NCI-H748 (cell line): Measurements from ENCODE around the gene KCNN1.

Source experiments
- DNase-seq: peaks from one replicate; lab custom pipeline; 2025; ENCODE audit not compliant: unreplicated experiment; lab: John Stamatoyannopoulos, UW

KCNN1 gene

DNA sequence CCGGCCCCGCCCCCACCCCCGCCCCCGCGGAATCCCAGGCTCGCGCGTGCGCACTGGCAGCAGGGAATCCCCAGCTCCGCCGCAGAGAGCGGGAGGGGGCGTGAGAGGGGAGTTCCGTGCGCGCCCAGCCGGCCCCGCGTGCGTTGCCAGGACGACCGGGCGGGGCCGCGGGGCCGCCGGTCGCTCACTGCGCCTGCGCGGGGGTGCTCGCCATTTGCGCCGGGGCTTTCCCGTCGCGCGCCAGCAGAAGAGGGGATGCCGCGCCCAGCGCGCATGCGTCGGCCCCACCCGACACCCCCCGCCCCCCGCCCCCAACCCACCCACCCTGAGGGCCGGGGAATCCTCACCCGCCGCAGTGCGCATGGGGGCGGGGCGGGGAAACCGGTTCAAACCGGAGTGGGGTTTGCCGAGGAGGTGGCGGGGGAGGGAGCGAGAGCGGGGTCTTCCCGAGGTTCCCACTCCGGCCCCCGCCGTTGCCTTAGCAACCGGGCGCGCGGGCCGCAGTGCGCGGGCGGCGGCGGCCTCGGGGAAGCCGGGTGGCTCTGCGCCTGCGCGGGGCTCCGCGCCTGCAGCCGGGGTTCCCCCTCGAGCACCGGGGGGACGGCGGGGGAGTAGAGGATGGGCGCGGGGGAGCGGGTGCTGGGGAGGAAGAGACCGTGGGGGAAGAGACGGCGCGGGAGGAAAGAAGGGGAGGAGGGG lies 18.9 kb upstream of the KCNN1 start:
- DNase-seq: peak; percentile 97

DNA sequence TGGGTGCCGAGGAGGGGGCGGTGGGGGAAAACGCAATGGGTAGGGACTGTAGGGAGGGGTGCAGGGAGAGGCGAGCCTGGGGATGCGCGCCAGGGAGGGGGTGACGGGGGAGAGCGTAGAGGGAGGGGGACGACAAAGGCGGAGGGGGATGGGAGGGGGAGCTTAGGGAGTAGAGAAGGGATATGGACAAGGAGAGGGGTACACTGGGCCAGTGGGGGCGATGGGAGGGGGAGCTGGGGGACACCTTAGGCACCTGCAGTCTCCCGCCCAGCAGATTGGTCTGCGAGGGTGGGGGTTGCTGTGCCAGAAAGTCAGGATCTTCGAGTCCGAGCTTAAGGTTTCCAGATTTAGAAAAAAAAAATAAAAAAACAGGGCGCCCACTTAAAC lies 18.4 kb upstream of the KCNN1 start:
- DNase-seq: no peak

DNA sequence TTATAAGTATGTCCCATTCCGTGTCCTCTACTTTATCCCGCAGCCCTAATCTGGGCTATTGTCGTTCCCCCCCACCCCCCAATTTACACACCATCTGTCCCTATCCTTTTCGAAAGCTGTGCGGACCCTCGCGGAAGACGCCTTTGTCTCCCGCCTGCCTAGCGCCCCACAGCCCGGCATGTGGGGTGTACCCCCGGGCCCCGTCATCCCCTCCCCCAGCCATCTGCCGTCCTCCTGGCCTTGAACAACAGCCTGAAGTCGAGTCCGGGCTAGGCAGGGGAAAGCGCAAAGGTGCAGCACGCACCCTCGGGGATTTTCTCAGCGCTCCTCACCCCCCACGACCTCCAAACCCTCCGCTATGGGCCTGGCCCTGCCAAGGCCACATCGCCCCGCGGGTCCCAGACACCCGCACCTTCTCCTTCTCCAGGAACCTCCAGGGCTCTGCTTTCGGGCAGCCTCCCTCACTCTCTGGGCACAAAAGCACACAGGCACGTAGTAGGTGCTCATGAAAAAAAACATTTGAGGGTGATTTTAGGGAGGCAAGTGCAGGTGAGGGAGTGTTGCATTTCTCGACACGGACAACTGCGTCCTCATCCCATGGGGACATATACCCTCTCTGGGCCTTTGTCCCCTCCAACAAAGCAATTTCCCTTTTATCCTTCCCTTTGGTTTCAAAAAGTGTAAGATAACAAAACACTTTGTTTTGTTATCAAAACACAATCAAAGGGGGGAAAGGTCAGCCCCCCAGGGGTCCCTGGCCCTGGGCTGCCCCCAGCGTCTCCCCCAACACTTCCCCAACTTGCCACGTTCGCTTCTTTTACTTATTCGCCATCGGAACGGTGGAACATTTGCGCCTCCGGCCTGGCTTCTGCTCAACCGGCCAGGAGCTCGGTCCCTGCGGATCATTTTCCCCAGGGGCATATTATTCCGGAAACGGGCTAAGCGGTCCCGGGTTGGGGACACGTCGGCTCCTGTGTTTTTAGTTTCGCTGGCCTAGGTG lies 17.7 kb upstream of the KCNN1 start:
- DNase-seq: peak; percentile 19

DNA sequence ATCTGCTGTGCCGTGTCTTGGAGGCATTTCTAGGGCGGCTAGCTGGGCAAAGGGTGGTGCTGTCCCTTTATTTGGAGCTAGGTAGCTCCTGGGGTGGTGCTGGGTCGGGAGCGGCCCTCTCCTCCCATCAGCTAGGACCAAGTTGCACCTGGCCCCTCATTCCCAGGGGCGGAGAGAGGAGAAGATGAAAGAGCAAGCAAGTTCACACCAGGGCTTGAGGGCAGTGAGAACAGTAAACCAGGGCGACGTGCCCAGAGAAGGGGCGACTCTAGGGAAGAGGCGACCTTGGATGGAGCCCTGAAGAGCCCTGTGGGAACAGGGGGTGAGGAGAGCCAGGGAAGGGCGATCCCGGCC lies 17.0 kb upstream of the KCNN1 start:
- peak; percentile 14 for DNase-seq

DNA sequence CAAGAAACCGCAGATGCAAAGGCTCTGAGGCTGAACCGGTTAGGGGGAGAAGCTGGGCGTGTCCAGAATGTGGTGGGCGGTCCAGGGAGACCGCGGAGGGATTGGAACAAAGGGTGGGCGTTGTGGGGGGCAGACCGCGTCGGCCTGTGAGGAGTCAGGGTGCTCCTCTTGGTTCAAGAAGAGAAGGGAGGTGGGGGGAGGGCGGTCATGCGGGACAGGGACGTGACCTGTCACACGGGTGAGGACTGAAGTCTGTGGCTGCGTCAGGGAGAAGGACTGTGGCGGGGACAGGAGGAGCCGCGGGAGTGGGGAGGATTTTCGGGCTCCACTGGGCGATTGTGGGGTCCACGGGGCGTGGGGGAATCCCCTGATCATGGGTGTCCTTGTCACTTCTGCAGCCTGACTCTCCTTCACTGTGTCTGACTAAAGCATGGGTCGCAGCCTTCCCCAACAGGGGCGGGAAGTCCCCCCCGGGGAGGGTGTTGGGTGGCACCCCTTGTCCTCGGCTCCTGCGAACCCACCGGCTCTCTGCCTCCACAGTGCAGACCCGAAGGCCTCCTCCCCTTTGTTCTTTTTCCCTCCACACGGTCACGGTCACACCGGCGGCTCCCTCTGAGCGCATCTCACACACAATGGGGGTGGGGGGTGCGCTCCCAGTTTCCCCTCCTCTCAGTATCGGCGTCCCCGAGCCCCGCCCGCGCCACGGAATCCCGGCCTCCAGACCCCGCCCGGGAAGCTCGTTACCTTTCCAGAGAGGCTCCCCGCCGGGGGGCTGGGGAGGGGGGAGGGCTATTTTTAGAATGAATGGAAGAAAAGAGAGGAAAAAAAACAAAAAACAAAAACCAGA lies 16.4 kb upstream of the KCNN1 start:
- DNase-seq: peak; percentile 43

DNA sequence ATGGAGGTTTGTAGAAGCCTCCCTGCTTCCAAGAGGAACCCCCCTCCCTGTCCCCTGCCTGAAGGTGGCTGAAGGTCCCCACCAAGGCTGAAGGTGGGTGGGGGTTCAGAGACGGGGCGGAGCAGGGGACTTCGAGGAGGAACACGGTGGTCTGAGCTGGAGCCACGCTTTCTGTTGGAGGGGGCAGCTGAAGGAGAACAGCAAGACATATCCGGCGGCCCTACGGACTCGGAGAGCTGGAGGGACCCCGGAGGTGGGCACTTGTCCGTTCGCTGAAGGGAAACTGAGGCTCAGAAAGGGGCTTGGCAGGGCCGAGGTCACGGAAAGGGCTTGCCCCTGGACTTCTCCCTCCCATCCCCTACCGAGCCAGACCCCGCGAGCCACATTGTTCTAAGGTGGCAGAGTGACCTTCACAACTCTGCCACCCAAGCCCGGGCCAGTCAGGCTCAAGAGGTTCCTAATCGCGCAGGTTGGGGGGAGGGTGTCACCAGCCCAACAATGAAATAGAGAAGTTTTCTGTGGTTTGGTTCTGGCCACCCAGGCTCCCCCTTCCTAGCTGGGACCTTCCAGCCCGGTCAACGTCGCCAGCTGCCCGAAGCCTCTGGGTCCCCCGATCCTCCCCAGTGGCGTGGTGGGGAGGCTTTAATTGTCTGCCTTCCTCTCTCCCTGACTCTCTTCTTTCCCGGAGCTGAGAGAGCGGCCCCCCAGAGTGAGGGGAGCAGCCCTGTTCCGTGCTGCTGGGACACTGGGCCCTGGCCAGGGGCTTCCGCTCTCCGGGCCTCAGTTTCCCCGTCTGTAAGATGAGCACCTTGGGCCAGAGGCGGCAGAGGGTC lies 15.5 kb upstream of the KCNN1 start:
- no peak for DNase-seq

DNA sequence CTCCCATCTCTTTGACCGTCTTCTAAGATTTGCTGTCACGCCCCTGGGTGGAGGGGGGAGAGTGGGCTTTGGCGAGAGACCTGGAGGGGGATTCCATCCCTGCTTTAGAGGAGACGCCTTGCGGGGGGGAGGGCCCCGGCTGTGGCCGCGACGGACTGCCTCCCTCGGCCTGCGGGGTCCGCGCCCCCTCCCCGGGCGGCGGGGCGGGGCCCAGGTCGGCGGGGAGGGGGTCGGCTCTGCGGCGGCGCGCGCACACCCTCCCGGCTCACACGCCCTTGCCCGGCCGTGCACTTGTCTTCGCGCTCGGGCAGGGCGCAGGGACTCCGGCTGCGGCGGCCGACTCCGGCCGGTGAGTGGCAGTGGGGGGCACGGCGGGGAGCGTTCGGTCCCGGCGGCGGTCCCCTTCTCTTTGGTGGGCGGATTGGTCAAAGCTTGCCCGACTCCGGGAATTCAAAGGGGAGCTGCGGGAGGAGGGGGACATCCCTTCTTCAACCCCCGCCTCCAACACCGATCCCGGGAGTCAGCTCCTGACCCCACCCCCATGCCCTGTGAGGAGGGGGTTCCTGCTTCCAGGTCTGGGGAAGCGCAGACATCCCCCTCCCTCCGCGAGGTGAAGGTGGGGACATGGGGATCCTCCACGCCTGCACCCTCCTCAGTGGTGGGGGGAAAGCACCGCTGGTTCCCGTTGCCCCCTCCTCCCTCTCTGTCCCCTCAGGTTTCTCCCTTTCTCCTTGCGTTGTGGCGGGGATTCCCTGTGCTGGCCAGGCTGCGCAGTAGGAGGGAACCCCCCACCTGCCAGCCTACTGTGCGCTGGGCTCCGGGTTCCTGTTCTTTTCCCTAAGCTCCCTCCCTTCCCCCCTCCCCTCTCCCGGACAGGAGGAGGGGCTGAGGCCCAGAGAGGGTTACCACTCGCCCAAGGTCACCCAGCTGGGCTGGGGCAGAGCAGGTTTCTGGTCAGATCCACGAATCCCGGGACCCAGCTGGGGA lies 14.6 kb upstream of the KCNN1 start:
- peak; percentile 30 for DNase-seq

DNA sequence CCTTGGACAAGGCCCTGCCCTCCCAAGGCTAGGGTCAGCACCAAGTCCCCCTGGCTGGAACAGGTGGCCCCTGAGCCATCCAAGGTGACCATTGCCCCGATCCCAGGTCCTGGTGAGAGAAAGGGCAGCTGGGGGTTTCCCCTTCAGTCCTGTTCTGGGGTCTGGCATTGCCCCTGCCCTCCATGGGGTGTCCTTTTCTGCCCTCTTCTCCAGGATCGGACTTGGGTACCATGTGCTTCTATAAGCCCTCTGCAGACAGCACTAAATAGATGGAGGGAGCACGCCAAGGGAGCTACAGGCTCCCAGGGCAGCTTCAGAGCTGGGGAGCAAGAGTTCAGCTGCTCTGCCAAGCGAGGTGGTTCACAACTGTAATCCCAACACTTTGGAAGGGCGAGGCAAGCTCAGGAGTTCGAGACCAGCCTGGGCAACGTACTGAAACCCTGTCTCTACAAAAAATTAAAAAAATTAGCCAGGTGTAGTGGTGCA lies 13.5 kb upstream of the KCNN1 start:
- no peak for DNase-seq

DNA sequence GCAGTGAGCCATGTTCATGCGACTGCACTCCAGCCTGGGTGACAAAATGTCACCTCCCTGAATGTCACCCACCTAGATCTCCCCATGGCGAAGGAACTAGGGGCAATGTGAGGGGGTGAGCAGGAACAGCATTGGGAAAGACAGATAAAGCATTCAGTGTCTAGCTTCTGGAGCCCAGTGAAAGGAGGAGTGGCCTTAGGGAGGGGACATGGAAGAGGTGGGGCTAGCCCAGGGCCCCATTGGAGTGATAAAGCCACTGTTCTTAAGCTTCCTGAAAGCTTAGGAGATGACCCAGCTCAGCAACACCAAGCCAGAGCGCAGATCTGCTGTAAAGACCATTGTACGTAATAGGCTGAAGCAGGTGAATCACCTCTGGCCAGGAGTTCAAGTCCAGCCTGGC lies 13.0 kb upstream of the KCNN1 start:
- no peak for DNase-seq

DNA sequence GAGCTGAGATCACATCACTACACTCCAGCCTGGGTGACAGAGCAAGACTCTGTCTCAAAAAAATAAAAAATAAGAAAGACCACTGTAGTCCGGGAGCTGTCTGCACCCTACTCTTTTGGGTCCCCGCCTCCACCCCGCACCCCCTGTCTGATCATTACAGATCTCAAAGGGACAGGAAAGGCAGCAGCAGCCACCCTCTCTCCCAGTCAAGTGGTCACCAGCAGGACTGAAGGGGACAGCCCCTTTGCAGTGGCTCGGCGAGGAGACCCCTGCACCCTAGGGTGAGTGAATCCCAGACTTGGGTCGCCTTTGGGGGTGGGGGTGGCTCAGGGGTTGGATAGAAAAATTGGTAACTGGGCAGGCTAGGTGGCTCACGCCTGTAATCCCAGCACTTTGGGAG lies 12.5 kb upstream of the KCNN1 start:
- no peak for DNase-seq

DNA sequence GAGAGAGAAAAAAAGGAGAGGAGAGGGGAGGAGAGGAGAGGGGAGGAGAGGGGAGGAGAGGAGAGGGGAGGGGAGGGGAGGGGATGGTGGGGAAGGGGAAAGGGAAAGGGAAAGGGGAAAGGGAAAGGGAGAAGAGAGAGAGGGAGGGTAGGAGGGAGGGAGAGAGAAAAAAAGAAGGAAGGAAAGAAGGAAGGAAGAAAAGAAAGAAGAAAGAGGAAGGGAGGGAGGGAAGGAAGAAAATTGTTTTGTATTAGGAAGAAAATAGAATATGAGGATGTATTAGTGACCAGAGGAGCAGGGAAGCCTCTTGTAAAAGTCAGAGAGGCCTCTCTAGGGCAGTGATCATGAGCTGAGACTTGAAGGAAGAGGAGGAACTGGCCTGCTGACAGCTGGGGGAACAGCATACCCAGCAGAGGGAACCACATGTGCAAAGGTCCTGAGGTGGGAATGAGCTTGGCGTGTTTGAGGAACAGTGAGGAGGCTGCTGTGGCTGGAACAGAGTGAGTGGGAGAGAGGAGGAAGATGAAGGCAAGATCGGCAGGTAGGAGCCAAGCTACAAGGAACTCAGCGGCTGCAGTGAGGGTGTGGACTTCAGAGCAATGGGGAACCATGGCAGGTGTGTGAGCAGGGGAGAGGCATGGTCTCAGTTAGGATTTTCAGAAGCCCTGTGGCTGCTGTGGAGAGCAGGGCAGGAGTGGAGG lies 9.6 kb upstream of the KCNN1 start:
- DNase-seq: no peak

DNA sequence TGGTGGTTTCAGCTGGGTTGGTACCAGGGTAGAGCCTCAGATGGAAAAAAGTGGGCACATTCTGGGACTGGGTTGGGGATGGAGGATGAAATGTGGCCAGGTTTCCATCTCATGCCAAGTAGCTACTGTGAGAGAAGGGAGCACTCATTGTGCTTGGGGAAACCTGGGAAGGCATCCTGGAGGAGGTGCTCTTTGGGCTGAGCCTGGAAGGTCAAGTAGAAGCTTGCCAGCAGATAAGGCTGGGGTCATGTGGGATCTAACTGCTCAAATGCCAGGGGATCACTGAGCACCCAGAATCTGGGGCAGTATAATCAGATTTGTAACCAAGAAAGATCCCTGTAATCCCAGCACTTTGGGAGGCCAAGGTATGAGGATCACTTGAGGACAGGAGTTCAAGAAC lies 9.0 kb upstream of the KCNN1 start:
- DNase-seq: no peak

DNA sequence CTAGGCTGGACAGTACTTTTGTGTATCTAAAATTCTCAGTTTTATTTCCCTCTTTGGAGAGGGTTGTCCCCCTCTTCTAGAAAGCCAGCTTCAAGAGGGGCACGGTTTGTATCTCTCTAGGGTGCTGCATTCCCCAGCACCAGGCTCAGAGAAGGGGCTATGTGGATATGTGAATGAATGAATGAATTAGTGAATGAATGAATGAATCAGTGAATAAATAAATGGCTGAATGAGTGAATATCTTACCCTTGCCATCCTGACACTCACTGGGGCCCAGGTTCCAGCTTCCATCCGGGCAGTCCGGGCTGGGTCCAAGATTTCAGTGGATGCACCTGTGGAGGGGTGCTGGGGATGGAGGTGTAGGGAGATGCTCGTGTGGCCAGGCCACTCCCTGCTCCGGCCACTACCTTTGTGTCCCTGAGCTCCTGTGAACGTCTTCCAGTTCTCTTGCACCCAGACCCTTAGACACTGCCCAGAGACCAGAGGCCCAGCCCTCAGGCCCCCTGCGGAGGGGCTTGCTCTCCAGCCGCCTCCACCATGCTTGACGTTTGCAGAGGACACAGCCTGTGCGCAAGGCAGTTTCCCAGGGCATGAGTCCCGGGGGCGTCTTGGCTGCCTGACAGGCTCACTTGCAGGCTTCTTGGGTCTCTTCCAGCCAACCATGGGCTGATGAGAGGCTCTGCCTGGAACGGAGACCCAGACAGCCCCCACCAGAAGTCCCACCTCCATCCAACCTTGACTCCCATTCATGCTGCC lies 2.8 kb upstream of the KCNN1 start:
- DNase-seq: no peak

DNA sequence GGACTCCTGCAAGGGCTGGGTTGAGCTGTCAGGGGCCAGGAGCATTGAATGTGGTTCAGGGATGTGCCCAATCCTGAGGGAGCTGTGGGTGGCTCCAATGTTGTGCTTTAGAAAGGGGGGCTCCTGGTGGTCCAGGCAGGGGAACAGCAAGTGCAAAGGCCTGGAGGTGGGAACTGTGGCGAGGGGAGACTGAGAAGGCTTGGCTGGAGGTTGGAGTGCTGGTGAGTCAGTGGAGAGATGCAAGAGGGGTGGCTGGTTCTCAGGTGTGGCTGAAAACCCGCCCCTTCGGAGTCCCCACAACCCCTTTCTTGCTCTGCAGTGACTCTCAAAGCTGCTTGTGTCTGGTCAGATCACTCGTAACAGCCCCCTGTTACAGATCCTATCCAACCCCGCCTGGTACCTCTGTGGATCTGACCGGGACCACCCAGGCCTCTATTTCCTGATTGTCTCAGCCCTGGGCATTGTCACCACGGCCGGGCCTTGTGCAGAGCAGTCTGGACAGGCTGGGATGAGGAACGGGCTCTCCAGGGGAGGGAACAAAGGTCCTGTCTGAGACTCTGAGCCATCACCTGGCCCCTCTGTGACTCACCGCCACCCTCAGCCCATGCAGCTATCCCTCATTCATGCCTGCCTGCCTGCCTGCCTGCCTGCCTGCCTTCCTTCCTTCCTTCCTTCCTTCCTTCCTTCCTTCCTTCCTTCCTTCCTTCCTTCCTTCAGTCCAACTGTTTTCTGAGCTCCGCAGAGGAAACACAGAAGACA lies 1.4 kb upstream of the KCNN1 start:
- no peak for DNase-seq

DNA sequence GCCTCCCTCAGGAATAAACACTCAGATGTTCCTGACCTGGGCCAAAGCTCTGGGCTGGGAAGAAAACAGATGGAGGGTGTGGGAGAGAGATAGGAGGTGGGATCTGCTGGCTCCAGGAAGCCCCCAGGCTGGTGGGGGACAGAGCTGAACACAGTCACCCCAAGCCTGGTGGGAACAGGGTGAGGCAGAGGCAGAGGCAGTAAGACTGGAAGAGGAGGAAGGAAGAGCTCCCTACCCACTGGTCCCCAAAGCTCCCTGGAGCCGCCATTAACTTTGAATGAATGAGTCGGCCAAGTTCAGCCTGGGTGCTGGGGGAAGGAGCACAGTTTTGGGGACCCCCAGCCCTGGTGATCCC lies 801 bp upstream of the KCNN1 start:
- no peak for DNase-seq

DNA sequence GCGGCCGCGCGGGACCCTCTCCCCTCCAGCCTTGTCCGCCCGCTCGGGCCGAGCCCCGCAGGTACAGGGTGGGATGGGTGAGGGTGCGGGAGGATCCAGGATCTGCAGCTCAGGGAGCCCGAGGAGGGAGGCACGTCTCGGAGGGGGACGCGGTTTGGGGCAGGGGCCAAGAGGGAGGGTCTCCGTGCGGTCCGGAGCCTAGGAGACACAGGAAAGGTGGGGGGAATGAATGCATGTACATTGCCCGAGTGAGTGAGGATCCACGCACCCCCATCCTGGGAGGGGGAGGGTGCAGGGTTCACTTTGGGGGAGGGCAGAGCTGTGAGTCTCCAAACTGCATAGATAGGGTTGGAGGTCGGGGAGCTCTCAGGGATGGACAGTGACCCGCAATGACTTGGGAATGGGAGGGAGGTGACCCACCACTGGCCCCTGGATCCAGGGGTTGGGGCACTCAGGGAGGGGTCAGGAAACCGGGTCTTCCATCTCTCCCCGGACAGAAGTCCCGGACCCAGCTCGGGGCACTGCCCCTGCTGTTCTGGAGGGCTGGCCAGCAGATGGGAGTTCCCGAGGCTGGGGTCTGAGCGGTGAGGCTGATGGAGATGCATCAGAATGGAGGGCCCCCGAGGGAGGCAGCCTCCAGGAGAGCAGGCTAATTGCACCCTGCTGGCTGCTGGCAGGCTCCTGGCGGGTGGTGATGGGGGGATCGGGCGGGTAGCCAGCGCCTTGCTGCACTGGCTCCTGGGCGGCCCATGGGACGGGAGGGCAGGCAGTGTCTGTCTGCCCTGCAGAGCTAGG lies 547 bp downstream of the KCNN1 start:
- DNase-seq: no peak

DNA sequence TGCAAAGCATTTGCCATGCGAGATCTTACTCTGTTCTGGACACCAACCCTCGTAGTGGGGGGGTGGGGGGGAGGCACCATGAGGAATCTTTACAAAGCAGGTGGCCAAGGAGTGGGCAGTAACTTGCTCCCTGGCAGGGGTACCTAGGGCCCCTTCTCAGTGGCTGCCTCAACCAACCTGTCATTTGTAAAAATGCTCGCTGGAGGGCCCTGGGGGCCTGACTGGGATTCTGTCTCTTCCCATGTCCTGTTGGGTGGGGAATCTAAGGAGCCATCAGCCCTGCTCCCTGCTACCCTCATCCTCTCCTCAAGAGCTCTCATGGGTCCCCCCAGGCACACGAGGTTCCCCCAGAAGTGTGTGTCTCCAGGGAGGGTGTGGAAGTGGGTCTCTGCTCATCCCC lies 1.5 kb downstream of the KCNN1 start:
- DNase-seq: no peak
